B cell (primary cell): ENCODE measurements around the gene RPTOR.

Experiments
- CTCF ChIP-seq: fragments of 200-600 bp; IDR thresholded peaks from one replicate; pipeline ENCODE4 v1.8.0; 2022; ENCODE audit warnings: antibody characterized with exemption, mild to moderate bottlenecking
- EZH2 ChIP-seq: IDR thresholded peaks from 2 replicates; pipeline ENCODE4 v1.6.1; 2012; ENCODE audit warnings: borderline replicate concordance, low read depth, mild to moderate bottlenecking, moderate library complexity, low read length; ENCODE audit not compliant: insufficient read depth, poor library complexity, severe bottlenecking

GRCh38 chr17:80523054-80523744 lies 21.4 kb upstream of the RPTOR start:
- TF ChIP-seq CTCF (no peak), EZH2 (no peak)
